ENCODE measurements around the gene PRKD1. TPM values are rescaled to one million over a fixed set of nuclear protein-coding genes. Genes with fewer than 3 reads are reported as not detected.

The PRKD1 gene
- total and polyA plus RNA-seq, 2 of the 13 experiments (the other 11 are each of a cell fraction or from before 2014, with no cell fraction given) = 0.22 to 1.3 TPM

DNA sequence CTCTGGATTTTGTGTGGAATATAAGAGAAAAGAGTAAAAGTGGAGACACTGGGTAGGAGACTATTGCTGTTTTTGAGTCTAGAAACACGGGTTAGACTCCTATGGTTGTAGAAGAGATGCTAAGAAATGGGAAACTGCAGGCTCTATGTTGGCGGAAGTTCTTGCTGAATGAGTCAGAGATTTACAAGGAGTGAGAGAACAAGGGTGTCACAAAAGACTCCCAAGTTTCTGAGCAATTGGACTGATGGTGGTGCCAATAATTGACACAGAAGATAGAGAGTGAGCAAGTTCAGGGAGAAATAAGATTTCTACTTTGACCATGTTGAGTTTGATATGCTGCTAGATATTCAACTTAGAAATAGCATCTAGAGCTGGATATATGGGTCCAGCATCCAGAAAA is 2.6 kb upstream of the PRKD1 start:
- POLR2A ChIA-PET = no interaction called here
- FAIRE-seq (no peak), ATAC-seq (no peak), DNase-seq (ENCODE audit: low spot score) (no peak)
- TF ChIP-seq SRSF1 (optimal IDR thresholded peaks at IDR 0.05; ENCODE audit: low read depth, low read length) (no peak), ZBTB7B (CRISPR knock-in tag; IDR thresholded peaks at IDR 0.05) (no peak), MXD4 (CRISPR knock-in tag; IDR thresholded peaks at IDR 0.05) (no peak), NPAS2 (CRISPR knock-in tag; IDR thresholded peaks at IDR 0.05; ENCODE audit: borderline replicate concordance) (no peak), TAF1 (CRISPR knock-in tag; IDR thresholded peaks at IDR 0.05) (no peak), SETDB1 (CRISPR knock-in tag; IDR thresholded peaks at IDR 0.05; ENCODE audit: borderline replicate concordance) (no peak), JARID2 (CRISPR knock-in tag; IDR thresholded peaks at IDR 0.05; ENCODE audit: insufficient replicate concordance) (no peak), ZNF768 (CRISPR knock-in tag; IDR thresholded peaks at IDR 0.05) (no peak)
- TF ChIP-seq, protein P1, sequence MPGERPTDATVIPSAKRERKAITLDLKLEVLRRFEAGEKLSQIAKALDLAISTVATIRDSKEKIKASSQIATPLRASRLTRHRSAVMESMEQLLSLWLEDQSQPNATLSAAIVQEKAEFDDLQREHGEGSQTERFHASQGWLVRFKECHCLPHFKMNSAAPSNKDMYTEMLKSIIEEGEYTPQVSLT (CRISPR knock-in tag; IDR thresholded peaks at IDR 0.05; ENCODE audit: borderline replicate concordance, low read depth) = no peak
- TF ChIP-seq, protein P2, sequence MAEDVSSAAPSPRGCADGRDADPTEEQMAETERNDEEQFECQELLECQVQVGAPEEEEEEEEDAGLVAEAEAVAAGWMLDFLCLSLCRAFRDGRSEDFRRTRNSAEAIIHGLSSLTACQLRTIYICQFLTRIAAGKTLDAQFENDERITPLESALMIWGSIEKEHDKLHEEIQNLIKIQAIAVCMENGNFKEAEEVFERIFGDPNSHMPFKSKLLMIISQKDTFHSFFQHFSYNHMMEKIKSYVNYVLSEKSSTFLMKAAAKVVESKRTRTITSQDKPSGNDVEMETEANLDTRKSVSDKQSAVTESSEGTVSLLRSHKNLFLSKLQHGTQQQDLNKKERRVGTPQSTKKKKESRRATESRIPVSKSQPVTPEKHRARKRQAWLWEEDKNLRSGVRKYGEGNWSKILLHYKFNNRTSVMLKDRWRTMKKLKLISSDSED (CRISPR knock-in tag; IDR thresholded peaks at IDR 0.05) = no peak
- TF ChIP-seq, protein P3, sequence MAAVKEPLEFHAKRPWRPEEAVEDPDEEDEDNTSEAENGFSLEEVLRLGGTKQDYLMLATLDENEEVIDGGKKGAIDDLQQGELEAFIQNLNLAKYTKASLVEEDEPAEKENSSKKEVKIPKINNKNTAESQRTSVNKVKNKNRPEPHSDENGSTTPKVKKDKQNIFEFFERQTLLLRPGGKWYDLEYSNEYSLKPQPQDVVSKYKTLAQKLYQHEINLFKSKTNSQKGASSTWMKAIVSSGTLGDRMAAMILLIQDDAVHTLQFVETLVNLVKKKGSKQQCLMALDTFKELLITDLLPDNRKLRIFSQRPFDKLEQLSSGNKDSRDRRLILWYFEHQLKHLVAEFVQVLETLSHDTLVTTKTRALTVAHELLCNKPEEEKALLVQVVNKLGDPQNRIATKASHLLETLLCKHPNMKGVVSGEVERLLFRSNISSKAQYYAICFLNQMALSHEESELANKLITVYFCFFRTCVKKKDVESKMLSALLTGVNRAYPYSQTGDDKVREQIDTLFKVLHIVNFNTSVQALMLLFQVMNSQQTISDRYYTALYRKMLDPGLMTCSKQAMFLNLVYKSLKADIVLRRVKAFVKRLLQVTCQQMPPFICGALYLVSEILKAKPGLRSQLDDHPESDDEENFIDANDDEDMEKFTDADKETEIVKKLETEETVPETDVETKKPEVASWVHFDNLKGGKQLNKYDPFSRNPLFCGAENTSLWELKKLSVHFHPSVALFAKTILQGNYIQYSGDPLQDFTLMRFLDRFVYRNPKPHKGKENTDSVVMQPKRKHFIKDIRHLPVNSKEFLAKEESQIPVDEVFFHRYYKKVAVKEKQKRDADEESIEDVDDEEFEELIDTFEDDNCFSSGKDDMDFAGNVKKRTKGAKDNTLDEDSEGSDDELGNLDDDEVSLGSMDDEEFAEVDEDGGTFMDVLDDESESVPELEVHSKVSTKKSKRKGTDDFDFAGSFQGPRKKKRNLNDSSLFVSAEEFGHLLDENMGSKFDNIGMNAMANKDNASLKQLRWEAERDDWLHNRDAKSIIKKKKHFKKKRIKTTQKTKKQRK (IDR thresholded peaks at IDR 0.05; ENCODE audit: low read length) = no peak
- Histone ChIP-seq H3K9ac (ENCODE audit: insufficient read depth, low read depth, low read length) (no peak overlapping the region), H3K4me1 (ENCODE audit: insufficient read depth, low read length) (peaks cover 10% of the 10 kb centered on the region), H3K4me3 (replicated peaks in 1 of 3; ENCODE audit: insufficient read depth in 1 of 3, low read depth in 2 of 3, low read length in 3 of 3) (no peak overlapping the region), H3K4me2 (ENCODE audit: low read depth, low read length) (no peak overlapping the region), H3K27me3 (ENCODE audit: control insufficient read depth in 1 of 2, insufficient read depth in 2 of 2, low read length in 2 of 2) (peaks cover 0 to 28% of the 10 kb centered on the region in 2 experiments; a peak in 4 of 5 replicates), H3K36me3 (replicated peaks in 1 of 2; ENCODE audit: control insufficient read depth in 1 of 2, insufficient read depth in 2 of 2, low read length in 2 of 2) (no peaks in the 10 kb centered on the region), H3K9me3 (ENCODE audit: low read length) (no peaks in the 10 kb centered on the region), H3K27ac (ENCODE audit: extremely low read length, insufficient read depth, low read length) (no peak overlapping the region), H4K20me1 (ENCODE audit: insufficient read depth, low read length) (no peaks in the 10 kb centered on the region), H2AFZ (ENCODE audit: low read length) (no peak overlapping the region), H3K79me2 (ENCODE audit: insufficient read depth, low read length) (no peaks in the 10 kb centered on the region)
- WGBS (ENCODE audit: low lambda C conversion rate) = 22% methylated on average over 2 of the region's 2 CpGs
- BruUV-seq (replicated peaks) = no TSS peak
- CTCF ChIA-PET (ENCODE audit: low intra/inter-chr PET ratio, low total read pairs) = no interaction called here
- in situ Hi-C loops (cut with HindIII; ENCODE audit: extremely low pct_ligation_motif_present, low pct_unique_long_range_greater_than_20kb) (no loop called here), intact Hi-C loops (cut with micrococcal nuclease; ENCODE audit: unreplicated experiment) (no loop called here)

Data from HepG2 (cell line).